ENCODE measurements around the gene TARS3. TPM values are rescaled to one million over a fixed set of nuclear protein-coding genes. Genes with fewer than 3 reads are reported as not detected.
A peak's percentile ranks its signal among the peaks of the same experiment; 100 is the strongest.

Gene TARS3
- total RNA-seq, 4 donors from 2014 or later = 33.9 to 43.7 (median 36.4) TPM

- H3K4me1 ChIP-seq = peaks cover 0 to 25% (median 7%) of the 10 kb centered on the region in 4 donors
- WGBS, 2 donors = 42 to 45% methylated on average over 14 of the region's 15 CpGs
- TF ChIP-seq CTCF (IDR thresholded peaks at IDR 0.05) (no peak), POLR2A (IDR thresholded peaks at IDR 0.05) (no peak), EP300 (IDR thresholded peaks at IDR 0.05) (no peak)
- H3K36me3 ChIP-seq = peaks cover 0 to 7% (median 0%) of the 10 kb centered on the region in 3 donors
- H3K4me3 ChIP-seq = peak overlapping the region in 1 of 4 donors; percentile 19
- H3K27me3 ChIP-seq = no peaks in the 10 kb centered on the region
- H3K27ac ChIP-seq = no peak overlapping the region
- H3K9me3 ChIP-seq = no peaks in the 10 kb centered on the region
- DNase-seq (ENCODE audit: low spot score in 2 of 2) = no peak
Measured at GRCh38 chr15:101615414-101615985, 108.8 kb downstream of the TARS3 start.

- Histone ChIP-seq H3K4me1 (peaks cover 0 to 25% (median 7%) of the 10 kb centered on the region in 4 donors), H3K9me3 (no peaks in the 10 kb centered on the region), H3K27me3 (no peaks in the 10 kb centered on the region), H3K27ac (no peak overlapping the region), H3K36me3 (peaks cover 0 to 3% (median 0%) of the 10 kb centered on the region in 3 donors), H3K4me3 (no peak overlapping the region)
- no peak for TF ChIP-seq CTCF (IDR thresholded peaks at IDR 0.05)
- no peak for TF ChIP-seq POLR2A (IDR thresholded peaks at IDR 0.05)
- TF ChIP-seq EP300 (IDR thresholded peaks at IDR 0.05) = no peak
- DNase-seq (ENCODE audit: low spot score in 2 of 2) = no peak
- 84 to 91% methylated on average over 7 to 11 of the region's 11 CpGs for WGBS, 2 donors
Measured at GRCh38 chr15:101614761-101615160, 109.5 kb downstream of the TARS3 start.

GRCh38 chr15:101614001-101614585 is 110.2 kb downstream of the TARS3 start:
- H3K4me1 ChIP-seq = peaks cover 0 to 25% (median 7%) of the 10 kb centered on the region in 4 donors
- no peaks in the 10 kb centered on the region for H3K27me3 ChIP-seq
- H3K36me3 ChIP-seq = peaks cover 0 to 3% (median 0%) of the 10 kb centered on the region in 3 donors
- H3K9me3 ChIP-seq = no peaks in the 10 kb centered on the region
- no peak for DNase-seq (ENCODE audit: low spot score in 2 of 2)
- no peak overlapping the region for H3K4me3 ChIP-seq
- TF ChIP-seq POLR2A (IDR thresholded peaks at IDR 0.05) = no peak
- no peak overlapping the region for H3K27ac ChIP-seq
- 62 to 64% methylated on average over 14 of the region's 14 CpGs for WGBS, 2 donors

GRCh38 chr15:101613130-101614000 is 110.9 kb downstream of the TARS3 start:
- H3K9me3 ChIP-seq = no peaks in the 10 kb centered on the region
- 32 to 41% methylated on average over 20 of the region's 20 CpGs for WGBS, 2 donors
- peaks cover 0 to 3% (median 0%) of the 10 kb centered on the region in 3 donors for H3K36me3 ChIP-seq
- TF ChIP-seq CTCF (IDR thresholded peaks at IDR 0.05) (no peak), EP300 (IDR thresholded peaks at IDR 0.05) (no peak), POLR2A (IDR thresholded peaks at IDR 0.05) (no peak)
- H3K4me1 ChIP-seq = peaks cover 0 to 25% (median 7%) of the 10 kb centered on the region in 4 donors
- H3K27me3 ChIP-seq = no peaks in the 10 kb centered on the region
- peak; percentile 22 to 27 for DNase-seq (ENCODE audit: low spot score in 2 of 2)
- H3K27ac ChIP-seq = no peak overlapping the region
- H3K4me3 ChIP-seq = no peak overlapping the region

GRCh38 chr15:101612676-101613075 is 111.6 kb downstream of the TARS3 start:
- no peaks in the 10 kb centered on the region for H3K9me3 ChIP-seq
- no peak for TF ChIP-seq EP300 (IDR thresholded peaks at IDR 0.05)
- TF ChIP-seq POLR2A (IDR thresholded peaks at IDR 0.05) = no peak
- no peak for TF ChIP-seq CTCF (IDR thresholded peaks at IDR 0.05)
- DNase-seq (ENCODE audit: low spot score in 2 of 2) = no peak
- H3K4me1 ChIP-seq = peaks cover 0 to 25% (median 7%) of the 10 kb centered on the region in 4 donors
- peaks cover 0 to 3% (median 0%) of the 10 kb centered on the region in 3 donors for H3K36me3 ChIP-seq
- no peaks in the 10 kb centered on the region for H3K27me3 ChIP-seq
- no peak overlapping the region for H3K4me3 ChIP-seq
- H3K27ac ChIP-seq = no peak overlapping the region
- 90 to 93% methylated on average over 11 of the region's 11 CpGs for WGBS, 2 donors
